A673 (cell line): ENCODE measurements around the gene FBN1. TPM values are rescaled to one million over a fixed set of nuclear protein-coding genes. Genes with fewer than 3 reads are reported as not detected.

Experiments used
- BruUV-seq: library from RNA; stranded (reverse); fragments of 400-500 nt; replicated peaks from 2 replicates; lab custom pipeline; 2021; lab: Mats Ljungman, UMichigan
- CTCF ChIA-PET: fragments of 300-600 bp; sonication (Branson Sonifier 250); formaldehyde crosslinking; loops from one replicate; lab custom pipeline; 2022; ENCODE audit warnings: antibody characterized with exemption; lab: Charles Lee
- POLR2A ChIA-PET: fragments of 300-600 bp; sonication (Branson Sonifier 250); formaldehyde crosslinking; loops from one replicate; lab custom pipeline; 2022; ENCODE audit warnings: antibody characterized with exemption; ENCODE audit not compliant: low non-redundant PET; lab: Charles Lee
- DNase-seq: peaks from one replicate; pipeline ENCODE4 v3.0.0-alpha.2; 2015; ENCODE audit warnings: low spot score
- H3K27ac ChIP-seq: fragments of 200-600 bp; sonication (generic); 2 replicates; pipeline ENCODE4 v1.5.1; 2016; ENCODE audit warnings: mixed run types, low read depth, mild to moderate bottlenecking, mixed read lengths, antibody characterized with exemption, low read length; ENCODE audit not compliant: poor library complexity, severe bottlenecking
- H3K27me3 ChIP-seq: fragments of 200-600 bp; sonication (generic); replicated peaks from 2 replicates; pipeline ENCODE4 v1.6.1; 2017; ENCODE audit warnings: mixed run types, low read depth, mild to moderate bottlenecking, mixed read lengths, antibody characterized with exemption, low read length; ENCODE audit not compliant: insufficient read depth, poor library complexity
- H3K36me3 ChIP-seq: fragments of 200-600 bp; sonication (generic); 2 replicates; pipeline ENCODE4 v1.6.1; 2016; ENCODE audit warnings: mixed run types, mild to moderate bottlenecking, mixed read lengths, antibody characterized with exemption, low read length; ENCODE audit not compliant: insufficient read depth, poor library complexity, severe bottlenecking
- H3K4me1 ChIP-seq: fragments of 200-600 bp; sonication (generic); 2 replicates; pipeline ENCODE4 v1.6.1; 2017; ENCODE audit warnings: mixed run types, mild to moderate bottlenecking, mixed read lengths, antibody characterized with exemption, low read length; ENCODE audit not compliant: insufficient read depth, poor library complexity, severe bottlenecking
- H3K4me3 ChIP-seq: fragments of 200-600 bp; sonication (generic); 2 replicates; pipeline ENCODE4 v1.5.1; 2016; ENCODE audit warnings: low read depth, mixed run types, mild to moderate bottlenecking, mixed read lengths, low read length; ENCODE audit not compliant: poor library complexity, severe bottlenecking
- H3K9me3 ChIP-seq: fragments of 200-600 bp; sonication (generic); 2 replicates; pipeline ENCODE4 v1.6.1; 2016; ENCODE audit warnings: mixed run types, low read depth, mild to moderate bottlenecking, mixed read lengths, antibody characterized with exemption, low read length; ENCODE audit not compliant: poor library complexity, severe bottlenecking
- CTCF ChIP-seq: fragments of 300-800, 200-600 bp; sonication (generic); conservative IDR thresholded peaks from 2 replicates; pipeline ENCODE4 v1.5.1; 2017; ENCODE audit warnings: low read depth, mild to moderate bottlenecking, antibody characterized with exemption, low read length, moderate library complexity, mixed read lengths
- EZH2 ChIP-seq: fragments of 200-600 bp; sonication (generic); IDR thresholded peaks from 2 replicates; pipeline ENCODE4 v1.6.1; 2017; ENCODE audit warnings: borderline replicate concordance, low read depth, mild to moderate bottlenecking, mixed read lengths, antibody characterized with exemption, low read length; ENCODE audit not compliant: poor library complexity, severe bottlenecking
- intact Hi-C: fragments of 100-400 bp; cut with micrococcal nuclease; formaldehyde crosslinking; loops from one replicate; pipeline ENCODE4 v1.10.0; 2022; ENCODE audit not compliant: unreplicated experiment
- total RNA-seq: library from RNA; stranded (reverse); gene quantifications from 2 replicates; pipeline ENCODE4 v1.2.3, GENCODE V29; 2021

FBN1 gene
- total RNA-seq, 1 experiment from 2014 or later: 25.4 TPM

GRCh38 chr15:48623456-48623855 lies 22.1 kb downstream of the FBN1 start:
- no peak for TF ChIP-seq CTCF
- no peak for TF ChIP-seq EZH2

DNA sequence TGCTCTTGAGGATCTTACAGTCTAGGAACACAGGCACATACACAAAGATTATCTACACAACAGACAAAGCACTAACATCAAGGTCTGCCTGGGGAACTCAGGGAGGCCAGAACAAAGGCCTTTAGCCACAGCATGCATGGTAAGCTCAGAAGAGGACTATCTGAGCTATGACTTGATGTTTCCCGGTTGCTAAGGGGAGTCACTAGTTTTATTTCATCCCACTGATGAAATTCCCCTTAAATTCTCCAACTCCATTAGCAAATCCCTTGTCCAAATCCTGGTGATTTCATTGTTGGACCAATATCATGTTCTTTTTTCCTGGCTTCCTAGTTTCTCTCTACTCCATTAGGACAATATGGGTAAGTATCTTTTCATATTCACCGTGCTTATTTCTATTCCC lies 23.3 kb downstream of the FBN1 start:
- Histone ChIP-seq H3K27ac (no peak overlapping the region), H3K9me3 (no peaks in the 10 kb centered on the region), H3K4me1 (peaks cover 2% of the 10 kb centered on the region), H3K27me3 (no peaks in the 10 kb centered on the region), H3K36me3 (no peaks in the 10 kb centered on the region), H3K4me3 (no peak overlapping the region)
- no peak for TF ChIP-seq EZH2
- no peak for TF ChIP-seq CTCF
- CTCF ChIA-PET: interaction anchor here (0.6 kb wide), 1 partner anchor 72 kb away, joined by 4 read pairs; no protein-coding TSS in a partner anchor
- DNase-seq: no peak
- intact Hi-C loops: no loop called here
- POLR2A ChIA-PET: no interaction called here
- no TSS peak for BruUV-seq

More at GRCh38 chr15:48623456-48623855, 22.1 kb downstream of the FBN1 start:
- intact Hi-C loops: no loop called here
- no TSS peak for BruUV-seq
- ChIA-PET POLR2A (no interaction called here), CTCF (no interaction called here)
- H3K27ac ChIP-seq: no peak overlapping the region
- peaks cover 5% of the 10 kb centered on the region for H3K4me1 ChIP-seq
- no peaks in the 10 kb centered on the region for H3K9me3 ChIP-seq
- no peak for DNase-seq
- no peak overlapping the region for H3K4me3 ChIP-seq
- H3K27me3 ChIP-seq: no peaks in the 10 kb centered on the region
- no peaks in the 10 kb centered on the region for H3K36me3 ChIP-seq

DNA sequence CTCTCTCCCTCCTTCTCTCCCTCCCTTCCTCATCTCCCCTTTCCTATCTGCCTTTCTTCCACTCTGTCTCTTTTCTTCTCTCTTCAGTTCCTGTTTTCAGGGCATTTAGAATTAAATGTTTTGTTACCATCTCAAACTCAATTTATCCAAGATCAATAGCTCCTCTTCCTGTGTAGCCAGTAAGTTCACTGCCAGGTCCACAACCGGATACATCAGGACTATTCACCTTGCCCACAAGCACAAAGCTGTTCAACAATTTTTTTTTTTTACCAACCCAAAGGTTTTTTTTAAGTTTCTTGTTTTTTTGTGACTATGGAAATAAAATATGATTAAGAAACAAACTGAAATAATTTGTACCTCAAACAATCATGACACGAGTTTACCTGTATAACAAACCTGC lies 26.1 kb downstream of the FBN1 start:
- H3K27me3 ChIP-seq: no peaks in the 10 kb centered on the region
- ChIA-PET CTCF (no interaction called here), POLR2A (no interaction called here)
- no peaks in the 10 kb centered on the region for H3K9me3 ChIP-seq
- intact Hi-C loops: no loop called here
- TF ChIP-seq CTCF: no peak
- no peak for TF ChIP-seq EZH2
- BruUV-seq: no TSS peak
- no peak overlapping the region for H3K4me3 ChIP-seq
- no peak overlapping the region for H3K27ac ChIP-seq
- DNase-seq: no peak
- no peaks in the 10 kb centered on the region for H3K4me1 ChIP-seq
- H3K36me3 ChIP-seq: no peaks in the 10 kb centered on the region
